Naive thymus-derived CD8-positive, alpha-beta T cell (primary cell): Measurements from ENCODE around the gene RALGAPB. TPM values are rescaled to one million over a fixed set of nuclear protein-coding genes. Genes with fewer than 3 reads are reported as not detected.

ENCODE experiments used
- ATAC-seq, 2 donors: fragments of 150-1000 bp; cut with Tn5 transposase in 1 of 2; sonication (Bioruptor Pico), chemical (Tn5 transposase) in 1 of 2; 1 replicate in 1 of 2; 2 replicates in 1 of 2; pipeline ENCODE4 v1.10.0; 2021; ENCODE audit warnings: mild to moderate bottlenecking in 2 of 2, moderate library complexity in 2 of 2
- POLR2A ChIA-PET: fragments of 350-600 bp; sonication (Branson Sonifier 250); formaldehyde crosslinking; loops from one replicate; lab custom pipeline; 2021; ENCODE audit warnings: antibody characterized with exemption; lab: Charles Lee
- DNase-seq, 10 donors: peaks; one replicate each; pipeline versions ENCODE4 v3.0.0 to v3.0.0-alpha.2; 2020 to 2022
- H3K27ac Mint-ChIP-seq, 10 donors: one replicate each; pipeline ENCODE4 v1.8.0; 2020 to 2022; ENCODE audit warnings: mild to moderate bottlenecking in 10 of 10, mixed read lengths in 10 of 10, moderate library complexity in 4 of 10, inconsistent platforms in 1 of 10
- H3K27me3 Mint-ChIP-seq, 5 donors: one replicate each; pipeline ENCODE4 v1.8.0; 2021 to 2022; ENCODE audit warnings: mixed read lengths in 5 of 5
- H3K36me3 Mint-ChIP-seq, 3 donors: one replicate each; pipeline ENCODE4 v1.8.0; 2020 to 2022; ENCODE audit warnings: mixed read lengths in 3 of 3, mild to moderate bottlenecking in 2 of 3, inconsistent platforms in 1 of 3
- H3K4me1 Mint-ChIP-seq, 4 donors: one replicate each; pipeline ENCODE4 v1.8.0; 2021 to 2022; ENCODE audit warnings: mixed read lengths in 4 of 4
- H3K4me3 Mint-ChIP-seq, 10 donors: one replicate each; pipeline ENCODE4 v1.8.0; 2020 to 2022; ENCODE audit warnings: mild to moderate bottlenecking in 10 of 10, mixed read lengths in 10 of 10, moderate library complexity in 6 of 10, inconsistent platforms in 1 of 10
- H3K9me3 Mint-ChIP-seq, 9 donors: one replicate each; pipeline ENCODE4 v1.8.0; 2020 to 2022; ENCODE audit warnings: mixed read lengths in 9 of 9, mild to moderate bottlenecking in 3 of 9, inconsistent platforms in 1 of 9, moderate library complexity in 1 of 9
- polyA plus RNA-seq, 3 donors: library from polyadenylated mRNA; unstranded; fragments of 300-500 nt; fragmentation: Illumina TruSeq; gene quantifications; one replicate each; pipeline ENCODE4 v1.2.3, GENCODE V29; 2021
- total RNA-seq, 8 experiments: library from RNA in 2 of 8; stranded (reverse) in 2 of 8; gene quantifications; one replicate each; pipeline ENCODE4 v1.2.3 and lab custom pipeline; 2021 to 2026

Gene RALGAPB
- total and polyA plus RNA-seq, 5 experiments from 2014 or later: 8.8 to 56.2 (median 13.8) TPM

- Mint-ChIP-seq H3K4me3 (no peak overlapping the region), H3K27me3 (no peaks in the 10 kb centered on the region), H3K27ac (peak overlapping the region in 1 of 10 donors; percentile 87), H3K4me1 (peaks cover 0 to 4% (median 0%) of the 10 kb centered on the region in 4 donors), H3K36me3 (peaks cover 11 to 91% (median 26%) of the 10 kb centered on the region in 3 donors), H3K9me3 (no peaks in the 10 kb centered on the region)
- peak in 1 of 10 donors; percentile 57 for DNase-seq
- ATAC-seq: no peak
- POLR2A ChIA-PET: no interaction called here
Measured at GRCh38 chr20:38534756-38535155, 62.1 kb downstream of the RALGAPB start.

- Mint-ChIP-seq H3K4me1 (peaks cover 0 to 4% (median 0%) of the 10 kb centered on the region in 4 donors), H3K27ac (no peak overlapping the region), H3K36me3 (peaks cover 11 to 96% (median 29%) of the 10 kb centered on the region in 3 donors), H3K27me3 (no peaks in the 10 kb centered on the region), H3K4me3 (no peak overlapping the region), H3K9me3 (no peaks in the 10 kb centered on the region)
- ATAC-seq: no peak
- POLR2A ChIA-PET: no interaction called here
- DNase-seq: no peak
Measured at GRCh38 chr20:38536310-38536709, 63.7 kb downstream of the RALGAPB start.

- Mint-ChIP-seq H3K27ac (no peak overlapping the region), H3K36me3 (peaks cover 11 to 96% (median 36%) of the 10 kb centered on the region in 3 donors), H3K4me1 (peaks cover 0 to 6% (median 0%) of the 10 kb centered on the region in 4 donors), H3K9me3 (no peaks in the 10 kb centered on the region), H3K4me3 (no peak overlapping the region), H3K27me3 (no peaks in the 10 kb centered on the region)
- no peak for ATAC-seq
- DNase-seq: no peak
- POLR2A ChIA-PET: no interaction called here
Measured at GRCh38 chr20:38537176-38537575, 64.5 kb downstream of the RALGAPB start.

- POLR2A ChIA-PET: interaction anchor here (0.6 kb wide), 1 partner anchor 8 kb away, joined by 3 read pairs; no protein-coding TSS in a partner anchor
- no peak overlapping the region for H3K4me3 Mint-ChIP-seq
- H3K36me3 Mint-ChIP-seq: peaks cover 11 to 98% (median 32%) of the 10 kb centered on the region in 3 donors
- ATAC-seq (no peak), DNase-seq (no peak)
- peaks cover 0 to 5% (median 0%) of the 10 kb centered on the region in 4 donors for H3K4me1 Mint-ChIP-seq
- H3K9me3 Mint-ChIP-seq: no peaks in the 10 kb centered on the region
- peak overlapping the region in 3 of 10 donors; percentile 34 to 86 (median 58) for H3K27ac Mint-ChIP-seq
- H3K27me3 Mint-ChIP-seq: no peaks in the 10 kb centered on the region
Measured at GRCh38 chr20:38538789-38539188, 66.1 kb downstream of the RALGAPB start.

- POLR2A ChIA-PET: no interaction called here
- Mint-ChIP-seq H3K27me3 (no peaks in the 10 kb centered on the region), H3K4me1 (peaks cover 10 to 16% (median 12%) of the 10 kb centered on the region in 4 donors), H3K36me3 (peaks cover 0 to 95% (median 34%) of the 10 kb centered on the region in 3 donors), H3K27ac (peak overlapping the region in 3 of 10 donors; percentile 0 to 66 (median 17)), H3K9me3 (no peaks in the 10 kb centered on the region), H3K4me3 (no peak overlapping the region)
- no peak for DNase-seq
- ATAC-seq: no peak
Measured at GRCh38 chr20:38543014-38543906, 70.6 kb downstream of the RALGAPB start.

- Mint-ChIP-seq H3K4me3 (no peak overlapping the region), H3K36me3 (peaks cover 5 to 89% (median 40%) of the 10 kb centered on the region in 3 donors), H3K4me1 (peaks cover 10 to 16% (median 13%) of the 10 kb centered on the region in 4 donors), H3K9me3 (no peaks in the 10 kb centered on the region), H3K27me3 (no peaks in the 10 kb centered on the region), H3K27ac (peak overlapping the region in 1 of 10 donors; percentile 4)
- POLR2A ChIA-PET: no interaction called here
- DNase-seq: no peak
- ATAC-seq: no peak
Measured at GRCh38 chr20:38545771-38546170, 73.1 kb downstream of the RALGAPB start.

GRCh38 chr20:38547288-38548085 lies 74.8 kb downstream of the RALGAPB start:
- peak overlapping the region in 4 of 10 donors; percentile 8 to 60 (median 16) for H3K27ac Mint-ChIP-seq
- POLR2A ChIA-PET: no interaction called here
- no peak for DNase-seq
- H3K9me3 Mint-ChIP-seq: no peaks in the 10 kb centered on the region
- H3K27me3 Mint-ChIP-seq: no peaks in the 10 kb centered on the region
- peaks cover 5 to 71% (median 30%) of the 10 kb centered on the region in 3 donors for H3K36me3 Mint-ChIP-seq
- no peak for ATAC-seq
- H3K4me3 Mint-ChIP-seq: no peak overlapping the region
- peaks cover 7 to 16% (median 13%) of the 10 kb centered on the region in 4 donors for H3K4me1 Mint-ChIP-seq

- H3K36me3 Mint-ChIP-seq: peaks cover 5 to 61% (median 27%) of the 10 kb centered on the region in 3 donors
- no peaks in the 10 kb centered on the region for H3K9me3 Mint-ChIP-seq
- no peaks in the 10 kb centered on the region for H3K27me3 Mint-ChIP-seq
- H3K4me1 Mint-ChIP-seq: peaks cover 7 to 16% (median 13%) of the 10 kb centered on the region in 4 donors
- peak in 2 of 10 donors; percentile 4 to 6 for DNase-seq
- no peak overlapping the region for H3K4me3 Mint-ChIP-seq
- no peak overlapping the region for H3K27ac Mint-ChIP-seq
- ATAC-seq: no peak
- POLR2A ChIA-PET: no interaction called here
Measured at GRCh38 chr20:38548356-38549083, 75.9 kb downstream of the RALGAPB start.

- Mint-ChIP-seq H3K36me3 (peaks cover 5 to 46% (median 43%) of the 10 kb centered on the region in 3 donors), H3K4me1 (peaks cover 7 to 16% (median 13%) of the 10 kb centered on the region in 4 donors), H3K27ac (peak overlapping the region in 1 of 10 donors; percentile 32), H3K9me3 (no peaks in the 10 kb centered on the region), H3K4me3 (no peak overlapping the region), H3K27me3 (no peaks in the 10 kb centered on the region)
- POLR2A ChIA-PET: no interaction called here
- ATAC-seq (peak in 1 of 2 donors; percentile 52), DNase-seq (peak in 1 of 10 donors; percentile 2)
Measured at GRCh38 chr20:38550274-38550673, 77.6 kb downstream of the RALGAPB start.

- POLR2A ChIA-PET: no interaction called here
- H3K9me3 Mint-ChIP-seq: no peaks in the 10 kb centered on the region
- no peak for DNase-seq
- peaks cover 5 to 38% (median 38%) of the 10 kb centered on the region in 3 donors for H3K36me3 Mint-ChIP-seq
- ATAC-seq: no peak
- H3K4me1 Mint-ChIP-seq: peaks cover 7 to 16% (median 13%) of the 10 kb centered on the region in 4 donors
- no peak overlapping the region for H3K4me3 Mint-ChIP-seq
- no peak overlapping the region for H3K27ac Mint-ChIP-seq
- no peaks in the 10 kb centered on the region for H3K27me3 Mint-ChIP-seq
Measured at GRCh38 chr20:38551056-38551626, 78.5 kb downstream of the RALGAPB start.

- no peaks in the 10 kb centered on the region for H3K27me3 Mint-ChIP-seq
- no peaks in the 10 kb centered on the region for H3K4me1 Mint-ChIP-seq
- no peak for DNase-seq
- POLR2A ChIA-PET: interaction anchor here (0.9 kb wide), 1 partner anchor 108 kb away, joined by 3 read pairs; no protein-coding TSS in a partner anchor
- H3K27ac Mint-ChIP-seq: no peak overlapping the region
- no peak for ATAC-seq
- H3K9me3 Mint-ChIP-seq: no peaks in the 10 kb centered on the region
- no peak overlapping the region for H3K4me3 Mint-ChIP-seq
- peaks cover 5 to 37% (median 20%) of the 10 kb centered on the region in 3 donors for H3K36me3 Mint-ChIP-seq
Measured at GRCh38 chr20:38554986-38555385, 82.3 kb downstream of the RALGAPB start.
